Omental fat pad (tissue), 4 donors: ENCODE results near the gene CDK10. TPM values are rescaled to one million over a fixed set of nuclear protein-coding genes. Genes with fewer than 3 reads are reported as not detected.

Experiments
- ATAC-seq: fragments of 150-250 bp; one replicate; pipeline ENCODE4 v1.9.1; 2016; ENCODE audit warnings: mild to moderate bottlenecking, moderate library complexity; ENCODE audit not compliant: low FRiP score
- DNase-seq: peaks from one replicate; pipeline ENCODE4 v3.0.0-alpha.2; 2019; ENCODE audit warnings: low spot score
- total RNA-seq, 4 donors: library from RNA; depleted of rRNA; stranded (reverse); fragments of >200 nt; gene quantifications; one replicate each; pipeline ENCODE4 v1.1.0, GENCODE V29; 2016
- TF ChIP-seq, protein P1 (sequence below), 3 donors: fragments of 450-650 bp; IDR thresholded peaks; one replicate each; pipeline ENCODE4 v1.5.1; 2016 to 2017; ENCODE audit warnings: antibody characterized with exemption in 3 of 3, mild to moderate bottlenecking in 3 of 3, moderate library complexity in 2 of 3

CDK10 gene
- total RNA-seq, 4 donors from 2014 or later: 32.1 to 46.8 (median 38.3) TPM

DNA sequence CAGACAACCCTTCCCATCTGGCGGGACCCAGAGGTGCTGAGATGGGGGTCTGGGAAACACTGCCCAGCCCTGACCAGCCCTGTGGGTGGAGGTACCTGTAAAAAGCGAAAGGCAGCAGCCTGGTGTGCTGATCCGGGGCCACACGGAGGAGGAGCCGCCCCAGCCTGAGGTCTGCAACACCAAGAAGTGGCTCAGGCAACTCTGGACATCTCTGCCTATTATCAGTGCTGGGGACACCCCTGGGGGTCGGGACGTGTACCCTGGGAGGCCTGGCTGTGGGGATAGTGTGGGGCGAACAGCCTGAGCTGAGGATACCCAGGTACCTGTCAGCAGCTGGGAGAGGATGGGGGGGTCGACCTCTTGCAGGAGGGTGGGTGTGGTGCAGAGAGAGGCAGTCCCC lies 52.9 kb downstream of the CDK10 start:
- TF ChIP-seq, protein P1, sequence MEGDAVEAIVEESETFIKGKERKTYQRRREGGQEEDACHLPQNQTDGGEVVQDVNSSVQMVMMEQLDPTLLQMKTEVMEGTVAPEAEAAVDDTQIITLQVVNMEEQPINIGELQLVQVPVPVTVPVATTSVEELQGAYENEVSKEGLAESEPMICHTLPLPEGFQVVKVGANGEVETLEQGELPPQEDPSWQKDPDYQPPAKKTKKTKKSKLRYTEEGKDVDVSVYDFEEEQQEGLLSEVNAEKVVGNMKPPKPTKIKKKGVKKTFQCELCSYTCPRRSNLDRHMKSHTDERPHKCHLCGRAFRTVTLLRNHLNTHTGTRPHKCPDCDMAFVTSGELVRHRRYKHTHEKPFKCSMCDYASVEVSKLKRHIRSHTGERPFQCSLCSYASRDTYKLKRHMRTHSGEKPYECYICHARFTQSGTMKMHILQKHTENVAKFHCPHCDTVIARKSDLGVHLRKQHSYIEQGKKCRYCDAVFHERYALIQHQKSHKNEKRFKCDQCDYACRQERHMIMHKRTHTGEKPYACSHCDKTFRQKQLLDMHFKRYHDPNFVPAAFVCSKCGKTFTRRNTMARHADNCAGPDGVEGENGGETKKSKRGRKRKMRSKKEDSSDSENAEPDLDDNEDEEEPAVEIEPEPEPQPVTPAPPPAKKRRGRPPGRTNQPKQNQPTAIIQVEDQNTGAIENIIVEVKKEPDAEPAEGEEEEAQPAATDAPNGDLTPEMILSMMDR (IDR thresholded peaks at IDR 0.05): no peak
- DNase-seq (no peak), ATAC-seq (no peak)

DNA sequence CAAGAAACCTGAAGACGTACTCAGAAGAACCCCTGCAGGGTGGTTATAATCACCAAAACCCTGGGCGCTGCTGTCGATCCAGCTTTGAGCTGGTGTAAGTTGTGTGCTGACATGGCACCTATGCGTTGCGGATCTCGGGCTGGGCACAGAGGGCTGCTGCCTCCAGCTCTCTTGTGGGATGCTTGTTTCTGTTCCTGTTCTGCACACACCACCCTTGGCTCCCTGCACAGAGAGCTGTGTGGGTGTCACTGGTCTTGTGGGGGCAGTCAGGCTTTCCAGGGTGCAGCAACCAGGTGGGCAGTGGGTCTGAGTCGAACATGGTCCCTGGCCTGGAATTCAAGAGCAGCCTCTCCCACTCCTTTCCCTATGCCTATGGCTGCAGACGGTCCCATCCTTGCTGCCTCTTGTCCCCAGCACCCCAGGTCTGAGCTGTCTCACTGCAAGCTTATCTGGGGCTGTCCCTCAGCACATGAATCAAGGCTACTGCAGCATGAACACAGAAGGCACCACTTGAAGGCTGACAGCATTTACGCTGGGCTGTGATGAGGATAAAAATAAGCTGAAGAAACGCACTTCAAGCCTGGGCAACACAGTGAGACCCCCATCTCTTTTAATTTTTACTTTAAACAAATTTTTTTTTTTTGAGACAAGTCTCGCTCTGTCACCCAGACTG lies 55.0 kb downstream of the CDK10 start:
- DNase-seq (no peak), ATAC-seq (no peak)
- TF ChIP-seq, protein P1 (IDR thresholded peaks at IDR 0.05): no peak

DNA sequence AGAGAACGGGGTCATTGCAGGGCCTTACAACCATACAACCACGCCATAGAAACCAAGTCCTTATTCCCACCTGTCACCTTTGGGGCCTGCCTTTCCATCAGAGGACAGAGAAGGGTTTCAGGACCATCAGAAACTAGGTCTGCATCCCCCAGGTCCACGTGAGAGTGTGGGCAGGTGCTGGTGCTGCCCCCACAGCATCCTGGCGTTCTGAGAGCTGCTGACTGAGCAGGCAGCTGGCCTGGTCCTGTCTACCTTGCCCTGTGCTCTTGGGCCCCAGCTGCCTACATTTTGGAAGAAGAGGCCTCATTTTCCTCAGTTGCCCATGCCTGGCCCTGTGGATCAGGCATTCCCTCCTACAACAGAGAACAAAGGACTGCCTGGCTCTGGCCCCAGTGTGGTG lies 56.5 kb downstream of the CDK10 start:
- TF ChIP-seq, protein P1 (IDR thresholded peaks at IDR 0.05): no peak
- ATAC-seq (no peak), DNase-seq (no peak)

DNA sequence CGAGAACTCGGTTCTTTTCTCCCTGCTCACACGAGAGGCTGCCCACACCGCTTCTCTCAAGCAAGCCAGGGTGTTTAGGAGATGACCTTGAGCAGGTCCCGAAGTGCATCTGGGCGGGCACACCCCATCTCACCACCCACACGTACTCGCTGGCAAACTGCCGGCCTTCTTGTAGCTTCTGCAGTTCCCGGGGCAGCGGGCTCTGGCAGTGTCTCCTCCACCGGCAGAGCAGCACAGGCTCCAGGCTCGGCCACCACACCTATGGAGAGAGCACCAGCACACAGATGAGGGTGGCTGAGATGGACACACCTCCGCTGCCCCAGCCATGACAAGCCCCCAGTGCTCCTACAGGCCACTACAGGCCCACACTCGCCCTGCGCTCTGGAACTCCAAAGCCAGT lies 58.3 kb downstream of the CDK10 start:
- no peak for ATAC-seq
- TF ChIP-seq, protein P1 (IDR thresholded peaks at IDR 0.05): no peak
- DNase-seq: no peak

Other genes starting within 250 kb of the CDK10 start
- 100 to 1,000 TPM in 1 of 4 donors, 10 to 100 TPM in 3; 49.8 to 114 (median 82.2) TPM for gene ANKRD11, start 196.1 kb upstream of the CDK10 start, total RNA-seq
- gene SPG7, start 178.3 kb upstream of the CDK10 start, total RNA-seq: 100 to 1,000 TPM in 1 of 4 donors, 10 to 100 TPM in 3; 68.6 to 125 (median 74.8) TPM
- 1,000 to 10,000 TPM; 4,137 to 5,837 (median 4,637) TPM for gene RPL13, start 126.0 kb upstream of the CDK10 start, total RNA-seq
- 1 to 10 TPM in 2 of 4 donors, under 1 TPM in 1, not detected in 1; 0.19 to 2.4 (median 1.1) TPM for gene CPNE7, start 110.9 kb upstream of the CDK10 start, total RNA-seq
- gene DPEP1, start 73.0 kb upstream of the CDK10 start, total RNA-seq: 1 to 10 TPM in 1 of 4 donors, not detected in 3; 1.1 TPM
- 10 to 100 TPM; 45.7 to 78.1 (median 67.7) TPM for gene CHMP1A, start 29.0 kb upstream of the CDK10 start, total RNA-seq
- 1 to 10 TPM; 1.8 to 7.1 (median 4.3) TPM for gene SPATA33, start 28.9 kb upstream of the CDK10 start, total RNA-seq
- gene SPATA2L, start 15.0 kb downstream of the CDK10 start, total RNA-seq: 10 to 100 TPM in 2 of 4 donors, 1 to 10 TPM in 2; 8.1 to 28.0 (median 17.3) TPM
- 1 to 10 TPM; 5.8 to 9.5 (median 7.8) TPM for gene VPS9D1, start 34.2 kb downstream of the CDK10 start, total RNA-seq
- 10 to 100 TPM; 20.2 to 45.6 (median 36.6) TPM for gene ZNF276, start 34.8 kb downstream of the CDK10 start, total RNA-seq
- gene FANCA, start 130.0 kb downstream of the CDK10 start, total RNA-seq: 1 to 10 TPM; 2.9 to 4.4 (median 3.8) TPM
- 1 to 10 TPM; 2.4 to 4.8 (median 3.2) TPM for gene SPIRE2, start 141.8 kb downstream of the CDK10 start, total RNA-seq
- 100 to 1,000 TPM; 123 to 202 (median 160) TPM for gene TCF25, start 186.9 kb downstream of the CDK10 start, total RNA-seq
- gene MC1R, start 232.2 kb downstream of the CDK10 start, total RNA-seq: 1 to 10 TPM; 2.5 to 7.4 (median 6.0) TPM
- 10 to 100 TPM in 2 of 4 donors, 1 to 10 TPM in 2; 2.8 to 34.9 (median 10.5) TPM for gene TUBB3, start 236.7 kb downstream of the CDK10 start, total RNA-seq